GM21786 (cell line): ENCODE measurements around the gene VPS18.

Experiments
- ATAC-seq: cut with Tn5 transposase; IDR thresholded peaks from one replicate; pipeline ENCODE4 v1.9.1; 2021; ENCODE audit not compliant: unreplicated experiment

VPS18 gene

GRCh38 chr15:40899536-40900207, 5.4 kb downstream of the VPS18 start:
- no peak for ATAC-seq

GRCh38 chr15:40900256-40901052, 6.2 kb downstream of the VPS18 start:
- no peak for ATAC-seq

- ATAC-seq = no peak
Observed at GRCh38 chr15:40901053-40901443, 6.8 kb downstream of the VPS18 start.

GRCh38 chr15:40902605-40903561, 8.6 kb downstream of the VPS18 start:
- ATAC-seq = no peak

GRCh38 chr15:40904552-40905201, 10.4 kb downstream of the VPS18 start:
- ATAC-seq = no peak

- ATAC-seq = peak; percentile 76
Observed at GRCh38 chr15:40906091-40906990, 12.1 kb downstream of the VPS18 start.

- no peak for ATAC-seq
Observed at GRCh38 chr15:40906991-40907802, 12.9 kb downstream of the VPS18 start.

- ATAC-seq = no peak
Observed at GRCh38 chr15:40908095-40908494, 13.8 kb downstream of the VPS18 start.

- ATAC-seq = no peak
Observed at GRCh38 chr15:40909662-40910630, 15.7 kb downstream of the VPS18 start.

GRCh38 chr15:40911141-40911540, 16.9 kb downstream of the VPS18 start:
- ATAC-seq = no peak

- ATAC-seq = no peak
Observed at GRCh38 chr15:40911693-40912092, 17.4 kb downstream of the VPS18 start.

- ATAC-seq = no peak
Observed at GRCh38 chr15:40912478-40912877, 18.2 kb downstream of the VPS18 start.

- ATAC-seq = no peak
Observed at GRCh38 chr15:40914013-40914412, 19.8 kb downstream of the VPS18 start.

GRCh38 chr15:40914486-40914885, 20.2 kb downstream of the VPS18 start:
- no peak for ATAC-seq

GRCh38 chr15:40915116-40915661, 20.9 kb downstream of the VPS18 start:
- no peak for ATAC-seq

- ATAC-seq = no peak
Observed at GRCh38 chr15:40915679-40916078, 21.4 kb downstream of the VPS18 start.

GRCh38 chr15:40917585-40917984, 23.3 kb downstream of the VPS18 start:
- no peak for ATAC-seq
